Breast epithelium (tissue), 4 donors: ENCODE measurements around the gene CAMSAP1. TPM values are rescaled to one million over a fixed set of nuclear protein-coding genes. Genes with fewer than 3 reads are reported as not detected.

Experiments
- DNase-seq, 2 donors: peaks; one replicate each; pipeline ENCODE4 v3.0.0-alpha.2; 2019; ENCODE audit warnings: low spot score in 2 of 2
- H3K27ac ChIP-seq, 2 donors: fragments of 200-600 bp; sonication (generic) in 1 of 2; one replicate each; pipeline ENCODE4 v1.5.1; 2016 to 2019; ENCODE audit warnings: mild to moderate bottlenecking in 1 of 2
- H3K27me3 ChIP-seq, 2 donors: fragments of 200-600 bp; sonication (generic) in 1 of 2; one replicate each; pipeline versions ENCODE4 v1.5.1 to v1.6.0; 2017 to 2019; ENCODE audit warnings: control low read depth in 1 of 2, mild to moderate bottlenecking in 1 of 2
- H3K36me3 ChIP-seq: fragments of 200-600 bp; one replicate; pipeline ENCODE4 v1.5.1; 2019
- H3K4me1 ChIP-seq, 2 donors: fragments of 200-600 bp; sonication (generic); one replicate each; pipeline ENCODE4 v1.5.1; 2016 to 2019; ENCODE audit warnings: control low read depth in 1 of 2
- H3K4me3 ChIP-seq, 3 donors: fragments of 200-600 bp; sonication (generic); 1 replicate in 2 of 3; 2 replicates in 1 of 3; pipeline ENCODE4 v1.5.1; 2016 to 2019; ENCODE audit warnings: mild to moderate bottlenecking in 3 of 3, moderate library complexity in 2 of 3
- H3K9me3 ChIP-seq, 2 donors: fragments of 200-600 bp; sonication (generic) in 1 of 2; one replicate each; pipeline ENCODE4 v1.5.1; 2016 to 2019; ENCODE audit warnings: control low read depth in 1 of 2
- POLR2A ChIP-seq: fragments of 450-650 bp; IDR thresholded peaks from one replicate; pipeline ENCODE4 v1.6.1; 2016; ENCODE audit warnings: antibody characterized with exemption, mild to moderate bottlenecking, moderate library complexity
- POLR2AphosphoS5 ChIP-seq, 3 donors: sonication (generic); formaldehyde crosslinking; IDR thresholded peaks; one replicate each; pipeline ENCODE4 v1.6.1; 2017; ENCODE audit warnings: antibody characterized with exemption in 3 of 3
- intact Hi-C: fragments of 100-400 bp; cut with DNase I; formaldehyde crosslinking; loops from one replicate; pipeline ENCODE4 v1.15.1; 2023; ENCODE audit warnings: low total_unique reads
- total RNA-seq, 3 donors: library from RNA; depleted of rRNA; stranded (reverse); fragments of >200 nt; gene quantifications; one replicate each; pipeline ENCODE4 v1.1.0, GENCODE V29; 2016
- TF ChIP-seq, protein P1 (sequence below), 3 donors: fragments of 450-650 bp; IDR thresholded peaks; one replicate each; pipeline ENCODE4 v1.5.1; 2016 to 2017; ENCODE audit warnings: antibody characterized with exemption in 3 of 3, mild to moderate bottlenecking in 3 of 3, moderate library complexity in 3 of 3

The CAMSAP1 gene
- total RNA-seq, 3 donors from 2014 or later: 25.0 to 29.8 (median 29.0) TPM

DNA sequence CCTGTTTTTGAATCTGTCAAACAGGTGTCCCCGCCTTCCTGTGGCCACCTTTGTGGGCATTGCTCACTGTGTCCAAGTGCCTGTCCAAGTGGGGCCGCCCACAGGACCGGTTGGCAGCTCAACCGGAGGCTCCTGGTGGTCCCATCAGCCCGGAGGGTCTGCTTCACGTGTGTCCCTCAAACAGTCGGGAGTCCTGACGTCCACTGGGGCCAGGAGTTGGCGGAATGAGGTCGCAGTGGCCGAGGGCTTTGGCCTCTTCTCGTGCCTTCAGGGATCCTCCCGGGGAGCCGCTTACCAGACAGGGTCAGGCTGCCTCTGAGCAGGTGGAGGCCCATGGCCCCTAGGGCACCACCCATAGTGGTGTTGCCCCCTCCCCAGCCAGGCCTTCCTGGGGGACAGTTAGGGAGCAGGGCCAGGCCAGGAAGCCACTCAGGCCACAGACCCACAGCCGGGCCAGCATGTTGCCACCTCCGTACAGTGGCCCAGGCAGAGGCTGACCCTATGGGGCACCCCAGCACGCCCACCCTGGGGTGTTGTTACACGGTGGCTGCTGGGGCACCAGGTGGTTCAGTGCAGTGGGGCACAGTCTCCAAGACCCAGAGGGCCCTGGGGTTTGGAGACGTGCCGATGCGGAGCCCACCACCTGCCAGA lies 135.8 kb downstream of the CAMSAP1 start:
- TF ChIP-seq POLR2AphosphoS5 (IDR thresholded peaks at IDR 0.05): no peak
- no peak for TF ChIP-seq POLR2A
- TF ChIP-seq, protein P1, sequence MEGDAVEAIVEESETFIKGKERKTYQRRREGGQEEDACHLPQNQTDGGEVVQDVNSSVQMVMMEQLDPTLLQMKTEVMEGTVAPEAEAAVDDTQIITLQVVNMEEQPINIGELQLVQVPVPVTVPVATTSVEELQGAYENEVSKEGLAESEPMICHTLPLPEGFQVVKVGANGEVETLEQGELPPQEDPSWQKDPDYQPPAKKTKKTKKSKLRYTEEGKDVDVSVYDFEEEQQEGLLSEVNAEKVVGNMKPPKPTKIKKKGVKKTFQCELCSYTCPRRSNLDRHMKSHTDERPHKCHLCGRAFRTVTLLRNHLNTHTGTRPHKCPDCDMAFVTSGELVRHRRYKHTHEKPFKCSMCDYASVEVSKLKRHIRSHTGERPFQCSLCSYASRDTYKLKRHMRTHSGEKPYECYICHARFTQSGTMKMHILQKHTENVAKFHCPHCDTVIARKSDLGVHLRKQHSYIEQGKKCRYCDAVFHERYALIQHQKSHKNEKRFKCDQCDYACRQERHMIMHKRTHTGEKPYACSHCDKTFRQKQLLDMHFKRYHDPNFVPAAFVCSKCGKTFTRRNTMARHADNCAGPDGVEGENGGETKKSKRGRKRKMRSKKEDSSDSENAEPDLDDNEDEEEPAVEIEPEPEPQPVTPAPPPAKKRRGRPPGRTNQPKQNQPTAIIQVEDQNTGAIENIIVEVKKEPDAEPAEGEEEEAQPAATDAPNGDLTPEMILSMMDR (IDR thresholded peaks at IDR 0.05): no peak
- H3K9me3 ChIP-seq: peaks cover 5 to 13% of the 10 kb centered on the region in 2 donors
- no peak overlapping the region for H3K4me3 ChIP-seq
- no peak for DNase-seq
- no peaks in the 10 kb centered on the region for H3K36me3 ChIP-seq
- H3K27ac ChIP-seq: no peak overlapping the region
- peaks cover 0 to 42% of the 10 kb centered on the region in 2 donors for H3K27me3 ChIP-seq
- intact Hi-C loops: loop anchor here (10.0 kb wide), 1 partner anchor 163 kb away; no protein-coding TSS in a partner anchor
- H3K4me1 ChIP-seq: no peaks in the 10 kb centered on the region

- no peaks in the 10 kb centered on the region for H3K36me3 ChIP-seq
- peaks cover 13 to 20% of the 10 kb centered on the region in 2 donors for H3K9me3 ChIP-seq
- intact Hi-C loops: loop anchor here (10.0 kb wide), 1 partner anchor 164 kb away; no protein-coding TSS in a partner anchor
- TF ChIP-seq, protein P1 (IDR thresholded peaks at IDR 0.05): no peak
- TF ChIP-seq POLR2AphosphoS5 (IDR thresholded peaks at IDR 0.05) (no peak), POLR2A (no peak)
- peaks cover 0 to 42% of the 10 kb centered on the region in 2 donors for H3K27me3 ChIP-seq
- no peaks in the 10 kb centered on the region for H3K4me1 ChIP-seq
- no peak overlapping the region for H3K4me3 ChIP-seq
- H3K27ac ChIP-seq: no peak overlapping the region
- DNase-seq: no peak
Observed at GRCh38 chr9:135770771-135771170, 136.6 kb downstream of the CAMSAP1 start.

GRCh38 chr9:135770203-135770535 lies 137.2 kb downstream of the CAMSAP1 start:
- intact Hi-C loops: loop anchor here (10.0 kb wide), 1 partner anchor 165 kb away; no protein-coding TSS in a partner anchor
- DNase-seq: no peak

DNA sequence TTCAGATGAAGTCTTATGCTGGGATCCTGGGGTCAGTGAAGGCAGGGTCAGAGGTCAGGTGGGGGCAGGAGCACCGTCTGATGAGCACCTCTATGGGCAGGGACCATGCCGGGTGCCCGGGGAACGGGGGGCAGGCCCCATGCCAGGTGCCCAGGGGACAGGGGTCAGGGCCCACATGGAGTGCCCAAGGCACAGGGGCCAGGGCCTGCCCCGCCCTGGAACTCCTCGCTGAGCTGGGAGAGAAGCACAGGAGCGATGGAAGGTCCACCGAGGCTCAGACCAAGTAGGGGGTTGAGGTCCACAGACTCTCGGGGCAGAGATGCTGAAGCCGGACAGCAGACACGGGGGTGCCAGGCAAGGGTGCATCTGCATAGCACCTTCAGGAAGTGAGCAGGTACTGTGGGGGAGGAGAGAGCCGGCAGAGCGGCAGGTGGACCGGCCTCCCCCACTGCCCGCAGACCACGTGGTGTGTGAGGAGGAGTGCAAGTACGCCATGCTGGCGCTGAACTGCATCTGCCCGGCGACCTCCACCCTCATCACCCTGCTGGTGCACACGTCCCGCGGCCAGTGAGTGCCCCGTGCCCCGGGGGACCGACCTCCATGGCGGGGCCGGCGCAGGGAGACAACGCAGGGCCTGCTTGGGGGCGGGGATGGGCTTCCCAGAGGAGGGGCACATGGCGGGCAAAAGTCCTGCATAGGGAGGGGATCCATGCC lies 137.7 kb downstream of the CAMSAP1 start:
- H3K9me3 ChIP-seq: peaks cover 21 to 30% of the 10 kb centered on the region in 2 donors
- H3K36me3 ChIP-seq: no peaks in the 10 kb centered on the region
- H3K27me3 ChIP-seq: peaks cover 0 to 42% of the 10 kb centered on the region in 2 donors
- H3K4me1 ChIP-seq: no peaks in the 10 kb centered on the region
- no peak overlapping the region for H3K27ac ChIP-seq
- no peak for DNase-seq
- intact Hi-C loops: loop anchor here (10.0 kb wide), 1 partner anchor 165 kb away; no protein-coding TSS in a partner anchor
- TF ChIP-seq, protein P1 (IDR thresholded peaks at IDR 0.05): no peak
- TF ChIP-seq POLR2A: no peak
- no peak for TF ChIP-seq POLR2AphosphoS5 (IDR thresholded peaks at IDR 0.05)
- no peak overlapping the region for H3K4me3 ChIP-seq

More at GRCh38 chr9:135770203-135770535, 137.2 kb downstream of the CAMSAP1 start:
- TF ChIP-seq POLR2AphosphoS5 (IDR thresholded peaks at IDR 0.05) (no peak), POLR2A (no peak)
- TF ChIP-seq, protein P1 (IDR thresholded peaks at IDR 0.05): no peak
- Histone ChIP-seq H3K27me3 (peaks cover 0 to 42% of the 10 kb centered on the region in 2 donors), H3K4me1 (no peaks in the 10 kb centered on the region), H3K4me3 (no peak overlapping the region), H3K9me3 (peaks cover 19 to 26% of the 10 kb centered on the region in 2 donors), H3K36me3 (no peaks in the 10 kb centered on the region), H3K27ac (no peak overlapping the region)
